GDM1 (cell line): ENCODE data around the gene INTS13.
"Not testable (repeated sequence)": the region's sequence is repeated elsewhere in the genome, so short reads cannot be mapped to it uniquely, and the experiment has no call there.

Experiments
- DNase-seq: peaks from one replicate; lab custom pipeline; 2025; lab: John Stamatoyannopoulos, UW

The INTS13 gene

GRCh38 chr12:26936559-26937442, 980 bp downstream of the INTS13 start:
- DNase-seq, result no peak

GRCh38 chr12:26935636-26936378, 2.0 kb downstream of the INTS13 start:
- DNase-seq, result no peak

DNA sequence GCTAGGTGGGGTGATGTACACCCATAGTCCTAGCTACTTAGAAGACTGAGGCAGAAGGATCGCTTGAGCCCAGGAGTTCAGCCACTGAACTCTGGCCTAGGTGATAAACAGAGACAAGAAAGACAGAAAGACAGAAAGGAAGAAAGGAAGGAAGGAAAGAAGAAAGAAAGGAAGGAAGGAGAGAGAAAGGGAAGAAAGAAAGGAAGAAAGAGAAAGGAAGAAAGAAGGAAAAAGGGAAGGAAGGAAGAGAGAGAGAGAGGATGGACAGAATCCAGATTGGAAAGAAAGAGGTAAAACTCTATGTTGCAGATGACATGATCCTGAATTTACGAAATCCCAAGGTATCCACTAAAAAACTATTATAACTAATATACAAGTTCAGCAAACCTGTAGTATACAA, 8.2 kb downstream of the INTS13 start:
- no peak for DNase-seq

- DNase-seq, result no peak
Measured at GRCh38 chr12:26928661-26929060, 9.1 kb downstream of the INTS13 start.

DNA sequence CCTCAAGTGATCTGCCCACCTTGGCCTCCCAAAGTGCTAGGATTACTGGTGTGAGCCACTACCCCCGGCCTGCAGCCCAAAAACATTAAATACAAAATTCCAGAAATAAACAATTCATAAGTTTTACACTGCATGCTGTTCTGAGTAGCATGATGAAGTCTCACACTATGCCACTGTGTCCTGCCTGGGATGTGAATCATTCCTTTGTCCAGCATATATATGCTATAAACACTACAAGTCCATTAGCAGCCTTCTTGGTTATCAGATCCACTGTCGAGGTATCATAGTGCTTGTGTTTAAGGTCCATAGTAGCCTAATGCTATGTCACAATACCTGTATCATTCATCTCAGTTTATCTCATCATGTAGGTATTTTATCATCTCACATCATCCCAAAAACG, 15.9 kb downstream of the INTS13 start:
- DNase-seq, result no peak

GRCh38 chr12:26919216-26919555, 18.6 kb downstream of the INTS13 start:
- no peak for DNase-seq

DNA sequence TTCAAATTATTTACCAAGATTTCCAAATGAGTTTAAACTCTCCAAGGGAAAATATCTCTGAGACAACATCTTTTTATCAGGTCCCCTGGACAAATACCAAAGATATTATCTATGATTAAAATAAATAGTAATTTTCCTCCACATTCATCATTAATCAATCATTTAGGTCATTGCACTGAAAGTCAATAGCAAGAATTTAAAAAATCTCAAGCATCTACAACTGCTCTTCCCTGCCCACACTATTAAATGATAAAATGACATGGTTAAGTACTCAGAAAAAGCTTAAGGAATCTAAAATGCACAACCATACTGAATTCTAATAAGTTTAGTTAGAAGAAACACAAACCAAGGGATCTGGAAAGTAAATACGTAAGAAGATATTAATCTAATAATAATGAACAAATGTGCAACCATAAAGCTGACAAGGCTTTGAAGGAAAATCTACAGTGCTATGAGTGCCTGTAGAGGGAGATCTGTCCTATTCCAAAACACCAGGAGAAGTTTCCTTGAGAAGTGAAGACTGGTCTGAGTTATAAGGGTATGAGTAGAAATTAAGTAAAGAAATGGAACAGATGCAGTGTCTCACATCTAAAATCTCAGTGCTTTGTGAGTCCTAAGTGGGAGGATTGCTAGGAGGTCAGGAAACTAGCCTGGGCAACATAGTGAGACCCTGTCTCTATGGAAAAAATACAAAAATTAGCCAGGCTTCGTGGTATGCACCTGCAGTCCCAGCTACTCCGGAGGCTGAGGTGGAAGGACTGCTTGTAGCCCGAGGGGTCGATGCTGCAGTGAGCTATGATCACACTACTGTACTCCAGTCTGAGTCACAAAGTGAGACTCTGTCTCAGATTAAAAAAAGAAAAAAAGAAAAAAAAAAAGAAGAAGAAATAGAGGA, 19.2 kb downstream of the INTS13 start:
- no peak for DNase-seq

DNA sequence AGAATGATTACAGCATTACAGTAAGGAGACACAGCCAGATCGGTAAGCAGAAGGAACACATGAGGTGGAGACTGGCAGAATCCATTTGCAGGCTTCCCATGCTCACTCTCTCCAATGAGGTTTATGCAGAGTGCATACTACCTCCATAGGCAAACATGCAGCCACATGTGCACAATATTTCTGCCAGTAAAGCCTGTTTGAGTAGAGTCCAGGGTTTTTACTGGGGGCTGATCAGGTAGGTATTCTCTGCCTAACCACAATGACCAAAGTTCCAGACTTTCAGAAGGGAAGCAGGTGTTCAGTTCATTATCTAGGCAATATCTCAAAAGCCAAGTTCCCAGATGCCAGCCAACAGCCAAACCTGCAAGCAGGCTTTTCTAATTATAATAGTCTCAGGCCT, 31.1 kb downstream of the INTS13 start:
- peak; percentile 19 for DNase-seq

- DNase-seq, result no peak
Measured at GRCh38 chr12:26906024-26906423, 31.8 kb downstream of the INTS13 start.

DNA sequence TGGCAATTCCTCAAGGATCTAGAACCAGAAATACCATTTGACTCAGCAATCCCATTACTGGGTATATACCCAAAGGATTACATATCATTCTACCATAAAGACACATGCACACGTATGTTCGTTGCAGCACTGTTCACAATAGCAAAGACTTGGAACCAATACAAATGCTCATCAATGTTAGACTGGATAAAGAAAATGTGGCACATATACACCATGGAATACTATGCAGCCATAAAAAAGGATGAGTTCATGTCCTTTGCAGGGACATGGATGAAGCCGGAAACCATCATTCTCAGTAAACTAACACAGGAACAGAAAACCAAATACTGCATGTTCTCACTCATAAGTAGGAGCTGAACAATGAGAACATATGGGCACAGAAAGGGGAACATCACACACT, 34.4 kb downstream of the INTS13 start:
- not testable (repeated sequence) for DNase-seq

- no peak for DNase-seq
Measured at GRCh38 chr12:26896913-26897312, 40.9 kb downstream of the INTS13 start.

DNA sequence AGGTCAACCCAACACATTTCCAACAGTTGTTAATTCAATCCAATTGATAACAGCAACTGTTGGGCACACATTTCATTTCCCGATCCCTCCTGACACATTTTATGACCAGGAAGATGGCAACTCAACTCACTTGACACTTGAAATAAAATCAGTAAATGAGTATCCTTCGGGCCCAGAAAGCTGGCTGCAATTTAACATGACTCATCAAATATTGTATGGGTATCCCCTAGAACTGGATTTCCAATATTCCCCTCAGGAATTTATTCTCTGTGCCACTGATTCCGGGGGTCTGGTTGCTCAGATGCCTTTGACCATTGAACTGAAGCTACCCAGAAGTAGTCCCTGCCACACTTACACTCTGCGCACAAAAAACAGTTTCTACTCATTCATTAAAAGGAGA, 42.1 kb downstream of the INTS13 start:
- no peak for DNase-seq

DNA sequence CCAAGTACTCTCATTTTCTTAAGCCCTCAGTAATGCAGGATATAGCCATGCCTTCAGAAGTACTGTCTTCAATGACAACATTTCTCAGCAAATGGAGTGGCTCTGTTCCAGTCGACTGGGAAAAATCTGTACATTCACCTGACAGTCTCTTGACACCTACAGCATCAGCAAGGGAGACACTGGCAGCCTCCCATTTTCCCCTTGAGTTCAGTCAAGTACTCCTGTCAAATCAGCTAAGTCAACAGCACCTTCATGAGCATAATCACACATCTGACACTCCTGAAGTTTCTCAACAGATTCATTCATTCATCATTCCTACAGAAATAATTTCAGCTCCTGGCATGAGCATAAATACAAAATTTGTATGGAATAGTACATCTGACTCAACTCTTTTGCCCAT, 46.1 kb downstream of the INTS13 start:
- DNase-seq, result no peak

DNA sequence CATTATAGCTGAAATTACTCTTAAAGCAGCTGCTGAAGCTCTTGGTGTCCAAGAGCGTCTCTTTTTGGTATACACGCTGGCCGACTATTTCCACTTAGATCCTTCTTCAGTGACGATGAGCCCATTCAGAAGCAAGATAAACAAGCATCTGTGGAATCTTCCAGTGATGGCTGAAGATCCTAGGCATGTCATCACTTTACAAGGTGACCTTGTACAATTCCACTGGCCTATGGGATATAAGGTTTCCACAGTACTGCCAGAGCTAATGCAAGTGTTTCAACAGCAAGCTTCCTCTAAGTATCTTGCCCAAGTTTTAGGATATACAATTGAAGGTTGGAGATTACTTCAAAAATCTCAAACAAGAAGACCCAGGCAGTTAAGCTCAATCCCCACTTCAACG, 47.0 kb downstream of the INTS13 start:
- no peak for DNase-seq

DNA sequence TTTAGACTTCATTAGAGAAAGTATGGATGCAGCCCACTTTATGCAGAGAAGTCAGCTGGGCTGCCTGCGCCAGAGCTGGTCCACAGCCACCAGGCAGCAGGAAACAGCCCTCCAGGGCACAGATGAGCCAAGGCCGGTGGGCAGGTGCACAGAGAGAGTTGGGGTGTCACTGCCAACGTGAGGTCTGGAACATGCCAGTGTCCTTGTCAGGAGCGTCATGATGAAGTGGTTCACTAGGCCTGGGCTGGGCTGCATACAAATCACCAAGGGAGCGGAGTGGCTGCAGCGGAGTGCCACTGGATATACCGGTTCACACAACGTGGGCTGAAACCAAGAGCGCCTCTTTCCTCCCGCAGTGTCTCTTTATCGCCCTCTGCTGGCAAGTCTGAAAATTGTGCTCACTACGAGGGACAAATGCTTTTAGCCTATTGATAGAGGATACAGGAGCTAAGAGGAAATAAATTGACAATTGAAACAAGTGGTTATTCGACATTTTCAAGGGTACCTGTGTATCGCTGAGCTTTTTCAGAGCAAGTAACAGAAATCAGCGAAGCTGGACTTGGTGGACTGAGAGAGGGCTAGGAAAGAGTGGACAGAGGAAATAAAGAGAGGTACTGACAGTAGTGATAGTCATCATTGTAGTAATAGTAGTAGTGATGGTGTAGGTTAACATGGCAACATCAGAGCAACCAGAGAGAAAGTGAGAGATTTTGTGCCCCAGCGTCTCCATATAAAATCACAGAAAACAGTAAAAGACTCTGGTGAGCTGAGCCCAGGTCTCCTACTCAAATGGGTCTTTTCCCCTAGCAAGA, 52.8 kb downstream of the INTS13 start:
- peak; percentile 74 for DNase-seq

- no peak for DNase-seq
Measured at GRCh38 chr12:26880625-26881024, 57.2 kb downstream of the INTS13 start.

GRCh38 chr12:26878661-26879119, 59.1 kb downstream of the INTS13 start:
- DNase-seq, result no peak

DNA sequence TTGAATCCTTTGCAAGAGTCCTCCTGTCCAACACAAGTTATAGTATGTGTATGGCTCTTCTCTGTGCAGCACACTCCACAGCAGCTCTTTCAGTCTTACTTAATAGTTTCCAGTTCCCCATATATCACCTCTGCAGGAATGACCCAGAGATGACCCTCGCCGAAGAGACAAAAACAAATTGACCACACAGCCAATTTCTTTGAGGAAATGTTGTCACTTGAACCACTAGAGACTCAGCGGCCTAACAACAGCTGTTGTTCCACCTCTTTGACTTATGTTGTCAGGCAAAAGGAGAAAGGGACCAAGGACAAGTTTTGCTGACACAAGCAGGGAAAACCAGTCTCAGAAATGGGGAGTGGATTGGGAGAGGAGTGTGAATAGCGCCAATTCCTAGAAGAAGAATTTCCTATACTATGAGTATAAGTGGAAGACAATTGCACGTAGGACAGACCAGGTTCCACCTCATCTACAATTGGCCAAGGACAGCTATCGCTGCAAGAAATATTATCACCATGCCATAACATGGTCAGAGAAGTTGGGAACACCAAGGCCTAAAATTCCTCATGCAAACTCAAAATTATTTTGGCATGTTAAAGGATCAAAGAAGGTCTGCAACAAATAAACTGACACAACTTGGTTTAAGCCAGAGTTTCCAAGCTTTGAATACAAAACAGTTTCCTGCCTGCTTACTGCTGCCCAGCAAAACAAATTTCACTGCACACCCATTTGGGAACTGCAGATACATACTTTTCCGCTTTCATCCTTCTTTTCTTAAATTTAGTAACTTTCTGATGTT, 63.1 kb downstream of the INTS13 start:
- no peak for DNase-seq

DNA sequence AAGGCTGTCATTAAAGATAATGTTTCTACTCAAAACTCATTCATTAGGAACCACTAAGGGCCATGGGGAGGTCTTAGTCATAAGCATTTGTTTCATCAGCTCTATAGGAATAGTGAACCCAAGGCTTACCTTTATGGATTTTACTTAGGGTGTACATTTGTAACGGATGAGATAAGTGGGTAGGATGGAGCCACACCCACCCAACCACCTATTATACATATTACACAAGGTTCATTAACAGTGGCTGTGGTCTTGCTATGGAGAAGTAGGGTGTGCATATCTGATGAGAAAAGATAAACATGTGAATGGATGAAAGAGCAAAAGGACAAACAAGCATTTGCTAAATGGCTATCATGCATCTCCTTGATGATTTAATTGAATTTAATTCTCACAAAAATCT, 65.2 kb downstream of the INTS13 start:
- no peak for DNase-seq

DNA sequence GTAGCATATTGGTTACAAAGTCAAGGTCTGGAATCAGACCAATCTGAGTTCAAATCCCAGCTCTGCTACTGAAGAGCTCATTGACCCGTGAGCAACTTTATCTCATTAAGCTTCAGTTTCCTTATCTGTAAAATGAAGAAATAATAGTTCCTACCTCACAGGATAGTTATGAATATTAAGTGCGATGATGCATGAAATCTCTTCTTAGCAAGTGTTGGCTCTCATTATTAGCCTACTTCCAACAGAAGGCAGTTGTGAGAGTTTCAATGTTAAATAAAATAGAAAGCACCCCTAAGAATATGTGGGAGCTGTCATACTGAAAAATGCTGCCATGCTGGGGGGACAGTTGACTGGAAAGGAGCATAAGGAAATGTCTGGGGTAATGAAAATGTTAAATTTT, 65.8 kb downstream of the INTS13 start:
- DNase-seq, result no peak
